Keratinocyte (primary cell): Measurements from ENCODE around the gene EPHB4.

ENCODE experiments used
- CTCF ChIP-seq, 3 experiments: IDR thresholded peaks in 1 of 3; conservative IDR thresholded peaks in 1 of 3; optimal IDR thresholded peaks in 1 of 3; 2 replicates in 2 of 3; 3 replicates in 1 of 3; pipeline versions ENCODE3 to v1.5.1; 2011; ENCODE audit warnings: low read length in 3 of 3, mild to moderate bottlenecking in 3 of 3, moderate library complexity in 2 of 3, control low read depth in 1 of 3, inconsistent platforms in 1 of 3; ENCODE audit not compliant: insufficient read depth in 2 of 3; ENCODE audit errors: extremely low read depth in 1 of 3
- EZH2 ChIP-seq: IDR thresholded peaks from one replicate; pipeline ENCODE4 v1.6.1; 2012; ENCODE audit warnings: inconsistent platforms, mild to moderate bottlenecking, low read length, moderate library complexity

DNA sequence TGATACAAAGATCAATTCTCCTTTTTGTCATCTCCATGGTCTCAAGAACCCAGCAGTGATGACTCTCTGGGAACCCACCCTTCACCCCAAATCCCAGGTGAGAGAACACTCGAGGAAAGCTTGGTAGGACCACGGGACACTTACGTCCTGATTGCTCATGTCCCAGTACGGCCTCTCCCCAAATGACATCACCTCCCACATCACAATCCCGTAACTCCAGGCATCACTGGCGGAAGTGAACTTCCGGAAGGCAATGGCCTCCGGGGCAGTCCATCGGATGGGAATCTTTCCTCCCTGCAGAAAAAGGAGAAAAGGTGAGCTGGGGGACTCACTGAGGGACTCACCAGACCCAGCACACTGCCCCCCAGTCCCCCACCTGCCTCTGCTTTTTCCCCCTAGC lies 21.0 kb downstream of the EPHB4 start:
- TF ChIP-seq CTCF (optimal IDR thresholded peaks at IDR 0.05 in 1 of 3, IDR thresholded peaks at IDR 0.05 in 1 of 3, conservative IDR thresholded peaks at IDR 0.05 in 1 of 3; ENCODE audit: extremely low read depth in 1 of 3, insufficient read depth in 2 of 3, low read length in 3 of 3): no peak
- no peak for TF ChIP-seq EZH2
